GM12873 (cell line): ENCODE results near the gene KIF11.

Experiments used
- TF ChIP-seq, protein P1 (sequence below): IDR thresholded peaks from 2 replicates; pipeline ENCODE4 v1.5.1; 2012; ENCODE audit warnings: low read depth, mild to moderate bottlenecking, moderate library complexity, low read length, control low read depth; ENCODE audit not compliant: insufficient read depth; ENCODE audit errors: missing control alignments

Gene KIF11

DNA sequence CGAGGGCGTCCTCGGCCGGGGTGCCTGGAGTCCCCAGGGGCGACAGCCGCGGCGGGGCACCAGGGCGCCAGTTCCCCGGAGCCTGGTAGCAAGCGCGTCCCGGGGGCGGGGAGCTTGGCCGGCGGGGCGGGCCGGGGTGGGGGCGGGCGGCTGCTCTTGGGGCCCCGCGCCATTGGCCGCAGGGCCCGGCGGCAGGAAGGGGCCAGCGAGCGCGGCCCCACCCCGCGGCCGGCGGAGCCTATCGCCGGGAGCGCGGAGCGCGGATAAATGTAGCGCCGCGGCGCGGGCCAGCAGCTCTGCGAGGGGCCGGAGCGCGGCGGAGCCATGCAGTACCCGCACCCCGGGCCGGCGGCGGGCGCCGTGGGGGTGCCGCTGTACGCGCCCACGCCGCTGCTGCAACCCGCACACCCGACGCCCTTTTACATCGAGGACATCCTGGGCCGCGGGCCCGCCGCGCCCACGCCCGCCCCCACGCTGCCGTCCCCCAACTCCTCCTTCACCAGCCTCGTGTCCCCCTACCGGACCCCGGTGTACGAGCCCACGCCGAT is 96.8 kb downstream of the KIF11 start, which contains the start of gene HHEX:
Gene HHEX (plus strand): TSS at position 293 of the 548 bp plus-strand sequence. CDS start 32 bp downstream, at position 325.
- TF ChIP-seq, protein P1, sequence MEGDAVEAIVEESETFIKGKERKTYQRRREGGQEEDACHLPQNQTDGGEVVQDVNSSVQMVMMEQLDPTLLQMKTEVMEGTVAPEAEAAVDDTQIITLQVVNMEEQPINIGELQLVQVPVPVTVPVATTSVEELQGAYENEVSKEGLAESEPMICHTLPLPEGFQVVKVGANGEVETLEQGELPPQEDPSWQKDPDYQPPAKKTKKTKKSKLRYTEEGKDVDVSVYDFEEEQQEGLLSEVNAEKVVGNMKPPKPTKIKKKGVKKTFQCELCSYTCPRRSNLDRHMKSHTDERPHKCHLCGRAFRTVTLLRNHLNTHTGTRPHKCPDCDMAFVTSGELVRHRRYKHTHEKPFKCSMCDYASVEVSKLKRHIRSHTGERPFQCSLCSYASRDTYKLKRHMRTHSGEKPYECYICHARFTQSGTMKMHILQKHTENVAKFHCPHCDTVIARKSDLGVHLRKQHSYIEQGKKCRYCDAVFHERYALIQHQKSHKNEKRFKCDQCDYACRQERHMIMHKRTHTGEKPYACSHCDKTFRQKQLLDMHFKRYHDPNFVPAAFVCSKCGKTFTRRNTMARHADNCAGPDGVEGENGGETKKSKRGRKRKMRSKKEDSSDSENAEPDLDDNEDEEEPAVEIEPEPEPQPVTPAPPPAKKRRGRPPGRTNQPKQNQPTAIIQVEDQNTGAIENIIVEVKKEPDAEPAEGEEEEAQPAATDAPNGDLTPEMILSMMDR = no peak

DNA sequence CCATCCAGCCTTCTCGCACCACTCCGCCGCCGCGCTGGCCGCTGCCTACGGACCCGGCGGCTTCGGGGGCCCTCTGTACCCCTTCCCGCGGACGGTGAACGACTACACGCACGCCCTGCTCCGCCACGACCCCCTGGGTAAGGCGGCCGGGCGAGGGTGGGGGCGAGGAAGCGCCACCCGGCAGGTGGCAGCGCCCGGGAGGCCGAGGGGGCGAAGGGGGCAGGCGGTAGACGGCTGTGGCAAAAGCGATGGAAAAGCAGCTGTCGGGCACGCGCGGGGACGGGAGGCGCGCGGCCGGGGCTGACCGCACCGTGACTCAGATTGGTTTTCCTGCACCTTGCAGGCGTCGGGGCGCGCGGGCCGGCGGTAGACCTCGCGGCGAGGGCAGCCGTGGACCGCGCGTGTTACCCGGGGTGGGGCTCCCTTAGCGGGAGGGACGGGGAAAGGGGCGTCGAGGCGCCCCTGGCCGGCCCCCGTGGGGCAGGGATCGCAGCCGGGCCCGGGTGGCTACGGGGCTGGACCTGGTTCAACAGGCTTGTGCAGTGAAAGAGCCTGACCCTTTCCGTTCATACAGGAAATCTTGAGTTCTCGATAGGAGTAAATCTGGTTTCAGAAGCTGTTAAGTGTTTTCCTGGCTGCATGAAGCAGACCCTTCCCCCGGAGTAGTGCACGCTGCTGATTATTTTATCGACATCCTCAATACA is 97.4 kb downstream of the KIF11 start:
- TF ChIP-seq, protein P1 = no peak

DNA sequence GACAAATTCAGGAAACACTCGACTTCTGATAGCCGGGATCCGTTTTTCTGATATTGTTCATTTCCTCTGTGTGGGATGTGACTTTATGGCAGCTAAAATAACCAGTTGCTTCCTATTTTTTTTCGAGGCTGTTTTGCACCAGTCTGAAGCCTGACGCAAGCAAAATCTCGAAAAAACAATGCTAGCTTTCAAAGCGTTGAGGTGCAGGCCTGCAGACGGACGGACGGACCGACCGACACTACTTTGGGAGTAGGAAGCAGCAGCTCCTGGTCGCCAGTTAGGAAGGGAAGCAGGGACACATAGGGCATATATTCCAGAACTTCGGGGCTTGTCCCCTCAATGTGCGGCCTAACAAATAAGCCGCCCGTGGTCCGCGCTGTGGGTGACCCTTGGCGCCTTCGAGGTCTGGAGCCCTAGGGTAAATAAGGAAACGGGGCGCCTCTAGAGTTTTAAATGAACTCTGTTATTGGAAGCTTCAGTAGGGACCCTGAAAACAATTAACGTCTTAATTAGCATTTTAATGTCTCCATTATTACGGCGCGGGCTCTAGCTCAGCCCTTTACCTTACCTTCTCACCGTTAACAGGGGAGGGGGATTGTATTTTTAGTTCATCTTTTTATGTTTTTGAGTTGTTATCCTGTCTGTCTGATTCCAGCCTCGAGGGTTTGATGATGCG is 98.1 kb downstream of the KIF11 start:
- TF ChIP-seq, protein P1 = no peak

DNA sequence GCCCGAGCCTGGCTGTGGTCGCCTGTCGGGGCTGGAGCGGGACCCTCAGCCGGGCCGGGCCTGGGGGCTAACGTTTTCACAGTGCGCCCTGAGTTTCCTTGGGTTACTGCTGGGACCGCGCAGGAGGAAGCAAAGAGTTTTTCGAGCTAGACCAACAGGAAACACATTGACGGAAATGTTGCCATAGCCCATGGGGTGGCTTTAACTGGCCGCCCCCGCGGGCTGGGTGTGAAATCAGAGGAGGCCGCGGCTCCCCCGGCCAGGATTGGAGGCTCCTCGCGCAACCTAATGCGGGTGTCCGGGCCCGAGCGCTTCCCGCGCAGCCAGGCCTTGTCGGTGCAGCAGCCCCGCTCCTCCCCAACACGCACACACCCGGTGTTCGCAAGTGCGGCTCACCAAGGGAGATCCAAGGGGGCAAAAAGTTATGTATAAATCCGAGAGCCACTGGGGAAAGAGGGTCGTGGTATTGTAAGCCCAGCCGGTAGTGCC is 98.7 kb downstream of the KIF11 start:
- TF ChIP-seq, protein P1 = no peak

DNA sequence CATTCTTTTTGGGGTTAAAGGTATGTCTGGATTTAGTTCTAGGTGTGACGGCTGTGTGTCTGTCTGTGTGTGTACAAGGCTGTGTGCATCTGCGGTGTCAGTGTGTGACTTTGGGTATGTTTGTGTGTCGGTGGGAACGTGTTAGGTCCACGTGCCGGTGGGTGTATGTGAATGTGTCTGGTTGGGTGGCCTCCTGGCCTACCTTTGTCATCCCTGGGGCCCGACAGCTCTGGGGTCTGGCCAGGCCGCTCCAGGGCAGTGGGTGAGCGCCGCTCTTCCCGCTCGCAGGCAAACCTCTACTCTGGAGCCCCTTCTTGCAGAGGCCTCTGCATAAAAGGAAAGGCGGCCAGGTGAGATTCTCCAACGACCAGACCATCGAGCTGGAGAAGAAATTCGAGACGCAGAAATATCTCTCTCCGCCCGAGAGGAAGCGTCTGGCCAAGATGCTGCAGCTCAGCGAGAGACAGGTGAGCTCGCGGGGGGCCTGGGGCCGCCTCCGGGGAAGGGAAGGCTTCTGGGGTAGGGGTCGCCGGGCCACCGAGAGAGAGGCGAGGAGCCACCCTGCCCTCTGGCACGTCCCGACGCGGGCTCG is 99.2 kb downstream of the KIF11 start:
- TF ChIP-seq, protein P1 = no peak

DNA sequence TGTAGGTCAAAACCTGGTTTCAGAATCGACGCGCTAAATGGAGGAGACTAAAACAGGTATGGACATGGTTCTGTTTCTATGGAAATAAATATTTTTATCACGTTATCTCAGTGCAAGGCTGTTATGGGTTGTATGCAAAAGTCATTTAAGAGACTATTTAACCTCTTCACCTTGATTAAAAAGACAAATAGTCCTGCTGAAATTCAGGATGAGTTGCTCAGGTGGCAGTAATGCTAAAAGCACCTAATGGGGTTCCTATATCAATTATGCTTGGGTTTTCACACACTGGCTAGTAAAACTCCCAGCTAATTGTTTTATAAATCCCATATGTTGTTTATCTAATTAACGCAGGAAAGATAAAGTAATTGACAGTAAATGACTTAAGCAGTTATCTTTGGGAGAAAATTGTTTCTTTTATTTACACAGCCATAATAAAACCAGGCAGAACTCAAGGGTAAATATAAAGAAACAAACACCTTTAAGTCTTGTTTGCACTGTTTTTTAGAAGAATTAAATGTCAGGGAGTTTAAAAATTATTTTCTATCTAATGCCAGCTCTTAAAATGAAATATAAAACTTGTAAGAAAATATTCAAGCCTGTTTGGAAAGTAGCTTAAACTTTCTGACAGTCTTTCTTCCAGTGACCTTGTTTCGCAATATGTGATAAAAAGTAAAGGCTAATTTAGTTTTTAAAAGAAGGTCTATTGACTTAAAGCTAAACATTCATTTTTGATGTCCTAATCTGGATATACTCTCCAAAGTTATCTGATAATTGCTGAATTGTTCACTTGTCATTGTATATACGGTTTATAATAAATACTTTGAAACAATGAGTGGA is 100.0 kb downstream of the KIF11 start:
- TF ChIP-seq, protein P1 = no peak
